Measurements from ENCODE around the gene PRM2. TPM values are rescaled to one million over a fixed set of nuclear protein-coding genes. Genes with fewer than 3 reads are reported as not detected.

The PRM2 gene
- total RNA-seq, 1 donor = not detected

DNA sequence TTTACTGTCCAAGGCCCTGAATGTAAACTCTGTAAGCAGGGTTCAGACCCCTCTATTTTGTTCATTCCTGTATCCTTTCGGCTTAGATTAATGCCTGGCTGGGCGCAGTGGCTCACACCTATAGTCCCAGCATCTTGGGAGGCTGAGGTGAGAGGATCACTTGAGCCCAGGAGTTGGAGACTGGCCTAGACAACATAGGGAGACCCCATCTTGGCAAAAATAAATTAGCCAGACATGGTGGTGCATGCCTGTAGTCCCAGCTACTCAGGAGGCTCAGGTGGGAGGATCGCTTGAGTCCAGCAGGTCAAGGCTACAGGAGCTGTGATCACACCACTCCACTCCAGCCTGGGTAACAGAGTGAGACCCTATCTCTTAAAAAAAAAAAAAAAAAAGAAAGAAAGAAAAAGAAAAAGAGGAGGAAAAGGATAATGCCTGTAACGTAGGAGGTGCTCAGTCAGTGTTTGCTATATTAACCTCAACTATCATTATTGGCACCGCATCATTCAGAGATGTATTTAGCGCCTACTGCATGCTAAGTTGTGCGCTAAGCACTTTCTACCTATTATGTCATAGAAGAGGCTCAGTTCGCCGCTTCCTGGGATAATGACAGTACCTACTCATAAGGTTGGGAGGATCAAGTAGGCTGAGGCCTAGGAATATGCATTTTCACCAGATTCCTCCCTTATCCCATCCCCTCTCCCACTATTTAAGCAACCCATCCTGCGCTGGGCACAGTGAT is 25.3 kb downstream of the PRM2 start:
- DNase-seq (ENCODE audit: low read depth) = no peak
- TF ChIP-seq, protein P1, sequence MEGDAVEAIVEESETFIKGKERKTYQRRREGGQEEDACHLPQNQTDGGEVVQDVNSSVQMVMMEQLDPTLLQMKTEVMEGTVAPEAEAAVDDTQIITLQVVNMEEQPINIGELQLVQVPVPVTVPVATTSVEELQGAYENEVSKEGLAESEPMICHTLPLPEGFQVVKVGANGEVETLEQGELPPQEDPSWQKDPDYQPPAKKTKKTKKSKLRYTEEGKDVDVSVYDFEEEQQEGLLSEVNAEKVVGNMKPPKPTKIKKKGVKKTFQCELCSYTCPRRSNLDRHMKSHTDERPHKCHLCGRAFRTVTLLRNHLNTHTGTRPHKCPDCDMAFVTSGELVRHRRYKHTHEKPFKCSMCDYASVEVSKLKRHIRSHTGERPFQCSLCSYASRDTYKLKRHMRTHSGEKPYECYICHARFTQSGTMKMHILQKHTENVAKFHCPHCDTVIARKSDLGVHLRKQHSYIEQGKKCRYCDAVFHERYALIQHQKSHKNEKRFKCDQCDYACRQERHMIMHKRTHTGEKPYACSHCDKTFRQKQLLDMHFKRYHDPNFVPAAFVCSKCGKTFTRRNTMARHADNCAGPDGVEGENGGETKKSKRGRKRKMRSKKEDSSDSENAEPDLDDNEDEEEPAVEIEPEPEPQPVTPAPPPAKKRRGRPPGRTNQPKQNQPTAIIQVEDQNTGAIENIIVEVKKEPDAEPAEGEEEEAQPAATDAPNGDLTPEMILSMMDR (IDR thresholded peaks at IDR 0.05; ENCODE audit: insufficient read depth, low read length) = no peak
- no peak overlapping the region for H3K4me3 ChIP-seq (ENCODE audit: low read depth, low read length)

DNA sequence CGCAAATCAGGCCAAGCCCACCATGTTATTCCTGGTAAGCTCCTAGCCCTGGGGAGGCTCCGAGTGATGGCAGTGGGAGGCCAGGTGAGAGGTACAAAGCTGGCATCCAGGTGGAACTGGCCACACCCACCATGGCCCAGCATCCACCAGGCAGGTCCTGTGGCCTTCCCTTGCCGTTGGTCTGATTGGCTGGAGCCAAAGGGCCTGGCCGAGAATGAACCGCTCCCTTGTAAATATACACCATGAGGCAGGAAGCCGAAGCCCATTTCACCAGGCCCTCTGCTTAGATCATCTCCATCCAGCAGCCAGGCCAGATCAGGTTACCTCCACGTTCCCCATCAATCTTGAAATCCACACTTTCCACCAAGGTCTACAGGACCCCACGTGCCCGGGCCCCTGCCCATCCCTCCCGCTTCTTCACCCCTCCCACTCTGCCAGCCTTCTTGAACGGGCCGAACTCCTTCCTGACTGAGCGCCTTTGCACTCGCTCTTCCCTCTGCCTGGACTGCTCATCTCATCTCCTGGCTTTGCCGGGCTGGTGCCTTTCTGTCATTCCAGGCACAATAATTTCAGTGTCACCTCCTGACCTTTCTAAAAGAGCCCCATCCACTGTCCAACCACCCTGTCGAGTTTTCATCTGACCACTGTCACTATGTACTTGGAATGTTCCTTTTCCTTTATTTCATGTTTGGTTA is 26.0 kb downstream of the PRM2 start:
- DNase-seq (ENCODE audit: low read depth) = no peak
- no peak overlapping the region for H3K4me3 ChIP-seq (ENCODE audit: low read depth, low read length)
- TF ChIP-seq, protein P1 (IDR thresholded peaks at IDR 0.05; ENCODE audit: insufficient read depth, low read length) = no peak

DNA sequence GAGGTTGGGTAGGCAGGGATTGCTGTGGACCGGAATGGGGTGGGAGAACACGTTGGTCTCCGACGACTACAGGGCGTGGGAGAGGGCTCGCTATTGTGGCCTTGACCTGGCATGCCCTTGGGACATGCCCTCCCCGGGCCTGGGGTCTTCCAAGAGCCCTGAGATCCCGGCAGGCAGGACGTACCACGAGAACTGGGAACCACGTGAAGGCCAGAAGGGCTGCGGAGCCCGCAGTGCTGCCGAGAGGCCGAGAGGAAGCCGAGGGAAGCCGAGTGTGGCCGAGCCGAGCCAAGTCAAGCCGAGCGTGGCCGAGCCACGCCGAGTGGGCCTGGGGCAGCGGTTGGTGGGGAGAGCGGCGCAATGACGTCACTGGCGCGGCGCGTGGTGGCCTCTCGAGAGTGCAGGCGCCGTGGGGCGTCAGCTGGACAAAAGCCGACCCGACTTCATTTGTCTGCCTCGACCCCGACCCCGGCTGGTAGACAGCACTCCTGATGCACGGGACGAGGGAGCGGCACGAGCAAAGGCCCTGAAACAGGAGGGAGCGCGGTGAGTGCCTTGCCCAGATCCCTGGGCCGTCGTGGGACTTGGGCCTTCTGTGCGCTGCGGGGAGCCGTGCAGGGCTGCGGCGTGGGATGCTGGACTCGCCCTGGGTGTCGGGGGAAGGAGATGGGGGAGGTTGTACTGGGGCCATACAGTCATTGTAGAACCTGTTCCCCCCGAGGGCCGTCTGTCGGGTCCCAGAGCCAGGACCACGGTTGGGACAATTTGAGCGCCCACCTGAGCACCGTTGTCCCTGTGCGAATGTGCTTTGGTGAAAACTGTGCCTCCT is 26.8 kb downstream of the PRM2 start:
- TF ChIP-seq, protein P1 (IDR thresholded peaks at IDR 0.05; ENCODE audit: insufficient read depth, low read length) = no peak
- no peak overlapping the region for H3K4me3 ChIP-seq (ENCODE audit: low read depth, low read length)
- DNase-seq (ENCODE audit: low read depth) = no peak

DNA sequence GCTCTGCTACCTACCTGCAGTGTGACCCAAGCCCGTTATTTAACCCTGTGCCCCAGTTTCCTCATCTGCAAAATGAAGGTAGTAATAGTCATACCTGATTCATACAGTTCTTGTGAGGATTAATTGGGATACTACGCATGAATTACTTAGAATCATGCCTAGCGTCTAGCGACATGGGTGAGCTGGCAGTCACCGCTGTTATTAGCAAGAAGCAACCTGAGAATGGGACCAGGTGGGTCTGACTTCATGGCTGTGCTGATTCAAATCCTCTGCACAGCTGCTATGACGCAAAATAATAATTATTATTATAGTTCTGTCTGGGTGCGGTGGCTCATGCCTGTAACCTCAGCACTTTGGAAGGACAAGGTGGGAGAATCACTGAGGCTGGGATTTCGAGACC is 28.1 kb downstream of the PRM2 start:
- no peak for DNase-seq (ENCODE audit: low read depth)
- no peak overlapping the region for H3K4me3 ChIP-seq (ENCODE audit: low read depth, low read length)
- TF ChIP-seq, protein P1 (IDR thresholded peaks at IDR 0.05; ENCODE audit: insufficient read depth, low read length) = no peak

DNA sequence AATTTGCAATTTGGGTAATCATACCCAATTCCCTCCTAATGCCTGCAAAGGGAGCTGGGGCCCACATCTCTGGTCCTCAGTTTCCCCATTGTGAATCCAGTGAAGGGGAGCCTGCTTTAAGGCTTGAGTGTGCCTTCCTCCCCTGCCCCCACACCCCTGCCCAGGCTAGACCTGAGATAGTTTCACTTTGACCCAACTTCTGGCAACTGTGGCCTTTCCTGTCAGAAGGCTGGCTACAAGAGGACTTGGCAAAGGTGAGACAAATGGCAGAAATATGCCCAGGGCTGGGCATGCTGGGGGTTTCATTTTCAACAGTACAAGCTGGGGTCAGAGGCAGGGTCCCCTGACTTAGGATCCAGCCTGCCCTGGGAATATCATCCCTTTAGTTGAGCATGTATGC is 30.3 kb downstream of the PRM2 start:
- no peak for DNase-seq (ENCODE audit: low read depth)
- TF ChIP-seq, protein P1 (IDR thresholded peaks at IDR 0.05; ENCODE audit: insufficient read depth, low read length) = no peak
- H3K4me3 ChIP-seq (ENCODE audit: low read depth, low read length) = no peak overlapping the region

DNA sequence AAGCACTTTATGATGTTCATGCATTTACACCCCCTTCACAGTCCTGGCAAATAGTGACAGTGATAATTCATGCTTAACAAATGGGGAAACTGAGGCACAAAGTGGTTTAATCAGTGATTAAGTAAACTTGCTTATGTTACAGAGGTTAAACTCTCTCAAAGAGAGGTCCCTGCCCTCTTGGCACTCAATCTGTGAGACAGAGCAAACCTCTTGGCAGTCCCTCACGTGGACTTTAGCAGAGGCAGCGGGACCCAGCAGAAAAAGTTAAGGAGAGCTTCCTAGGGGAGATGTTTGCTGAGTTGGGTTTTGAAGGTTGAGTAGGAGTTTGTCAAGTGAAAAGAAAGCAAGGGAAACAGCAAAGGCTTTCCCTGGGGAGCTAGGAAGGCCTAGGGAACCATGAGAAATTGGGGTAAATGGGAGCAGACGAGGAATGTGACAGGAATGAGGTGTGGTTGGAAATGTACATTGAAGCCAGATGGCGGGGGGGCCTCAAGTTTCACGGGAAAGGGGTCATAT is 31.0 kb downstream of the PRM2 start:
- H3K4me3 ChIP-seq (ENCODE audit: low read depth, low read length) = no peak overlapping the region
- TF ChIP-seq, protein P1 (IDR thresholded peaks at IDR 0.05; ENCODE audit: insufficient read depth, low read length) = no peak
- no peak for DNase-seq (ENCODE audit: low read depth)
